NCI-H2107 treated with DMSO at 0.1 percent for 48 hours (cell line): ENCODE measurements around the gene SLFN12L.
"Not testable (repeated sequence)": the region's sequence is repeated elsewhere in the genome, so short reads cannot be mapped to it uniquely, and the experiment has no call there.

Source experiments
- DNase-seq: peaks from one replicate; lab custom pipeline; 2025; ENCODE audit not compliant: unreplicated experiment; lab: John Stamatoyannopoulos, UW

SLFN12L gene

GRCh38 chr17:35498448-35499178, 38.9 kb downstream of the SLFN12L start:
- DNase-seq = no peak

GRCh38 chr17:35496451-35497290, 40.8 kb downstream of the SLFN12L start:
- no peak for DNase-seq

GRCh38 chr17:35493040-35493439, 44.4 kb downstream of the SLFN12L start:
- DNase-seq = no peak

GRCh38 chr17:35491417-35491816, 46.1 kb downstream of the SLFN12L start:
- DNase-seq = no peak

GRCh38 chr17:35489944-35490343, 47.5 kb downstream of the SLFN12L start:
- DNase-seq = no peak

- no peak for DNase-seq
These were observed 48.5 kb downstream of the SLFN12L start for GRCh38 chr17:35488991-35489390.

- DNase-seq = no peak
These were observed 50.4 kb downstream of the SLFN12L start for GRCh38 chr17:35486920-35487732.

- DNase-seq = no peak
These were observed 58.2 kb downstream of the SLFN12L start for GRCh38 chr17:35479271-35479670.

- DNase-seq = no peak
These were observed 60.2 kb downstream of the SLFN12L start for GRCh38 chr17:35477248-35477647.

GRCh38 chr17:35476283-35476820, 61.1 kb downstream of the SLFN12L start:
- no peak for DNase-seq

- no peak for DNase-seq
These were observed 69.0 kb downstream of the SLFN12L start for GRCh38 chr17:35468475-35468874.

- DNase-seq = no peak
These were observed 69.7 kb downstream of the SLFN12L start for GRCh38 chr17:35467824-35468223.

GRCh38 chr17:35460354-35460851, 77.1 kb downstream of the SLFN12L start:
- no peak for DNase-seq

- not testable (repeated sequence) for DNase-seq
These were observed 83.4 kb downstream of the SLFN12L start for GRCh38 chr17:35454035-35454434.

GRCh38 chr17:35453171-35453570, 84.3 kb downstream of the SLFN12L start:
- no peak for DNase-seq

GRCh38 chr17:35449371-35449931, 88.0 kb downstream of the SLFN12L start:
- no peak for DNase-seq

- no peak for DNase-seq
These were observed 88.6 kb downstream of the SLFN12L start for GRCh38 chr17:35448899-35449227.

- no peak for DNase-seq
These were observed 89.1 kb downstream of the SLFN12L start, which contains the start of gene SLFN13 for GRCh38 chr17:35448214-35448898. SLFN13 (minus strand) TSS chr17:35448766; CDS start chr17:35445680, 3,086 bp downstream.

GRCh38 chr17:35447499-35447898, 90.0 kb downstream of the SLFN12L start:
- DNase-seq = no peak

GRCh38 chr17:35438433-35438832, 99.0 kb downstream of the SLFN12L start:
- DNase-seq = no peak
